Glutamatergic neuron (in vitro differentiated cells): ENCODE data around the gene RAP1A. TPM values are rescaled to one million over a fixed set of nuclear protein-coding genes. Genes with fewer than 3 reads are reported as not detected.

Experiments used
- DNase-seq: peaks from one replicate; pipeline ENCODE4 v3.0.0; 2022
- H3K27ac Mint-ChIP-seq: one replicate; pipeline ENCODE4 v1.8.0; 2020; ENCODE audit warnings: mild to moderate bottlenecking, mixed read lengths, inconsistent platforms; ENCODE audit not compliant: unreplicated experiment
- H3K27me3 Mint-ChIP-seq: one replicate; pipeline ENCODE4 v1.8.0; 2020; ENCODE audit warnings: mild to moderate bottlenecking, moderate library complexity, mixed read lengths, inconsistent platforms; ENCODE audit not compliant: unreplicated experiment
- H3K36me3 Mint-ChIP-seq: one replicate; pipeline ENCODE4 v1.8.0; 2020; ENCODE audit warnings: mild to moderate bottlenecking, mixed read lengths, inconsistent platforms; ENCODE audit not compliant: unreplicated experiment
- H3K4me1 Mint-ChIP-seq: one replicate; pipeline ENCODE4 v1.8.0; 2020; ENCODE audit warnings: mild to moderate bottlenecking, low read depth, mixed read lengths, inconsistent platforms; ENCODE audit not compliant: unreplicated experiment
- H3K4me3 Mint-ChIP-seq: one replicate; pipeline ENCODE4 v1.8.0; 2020; ENCODE audit warnings: mild to moderate bottlenecking, mixed read lengths, inconsistent platforms; ENCODE audit not compliant: unreplicated experiment
- H3K9me3 Mint-ChIP-seq: one replicate; pipeline ENCODE4 v1.8.0; 2020; ENCODE audit warnings: mild to moderate bottlenecking, moderate library complexity, mixed read lengths, inconsistent platforms; ENCODE audit not compliant: unreplicated experiment
- total RNA-seq: library from RNA; stranded (reverse); fragmentation: NEBNext Ultra II Directional; extraction: Animal tissue kit (Norgen Biotek cat#: 25700); gene quantifications from one replicate; pipeline ENCODE4 v1.2.1, GENCODE V29; 2021; ENCODE audit not compliant: unreplicated experiment
- TF ChIP-seq, protein P1 (sequence below): fragments of 200-600 bp; sonication (generic); IDR thresholded peaks from one replicate; pipeline ENCODE4 v1.5.0; 2021; ENCODE audit not compliant: partially characterized antibody, unreplicated experiment

RAP1A gene
- total RNA-seq, 1 donor from 2014 or later: 17.9 TPM

DNA sequence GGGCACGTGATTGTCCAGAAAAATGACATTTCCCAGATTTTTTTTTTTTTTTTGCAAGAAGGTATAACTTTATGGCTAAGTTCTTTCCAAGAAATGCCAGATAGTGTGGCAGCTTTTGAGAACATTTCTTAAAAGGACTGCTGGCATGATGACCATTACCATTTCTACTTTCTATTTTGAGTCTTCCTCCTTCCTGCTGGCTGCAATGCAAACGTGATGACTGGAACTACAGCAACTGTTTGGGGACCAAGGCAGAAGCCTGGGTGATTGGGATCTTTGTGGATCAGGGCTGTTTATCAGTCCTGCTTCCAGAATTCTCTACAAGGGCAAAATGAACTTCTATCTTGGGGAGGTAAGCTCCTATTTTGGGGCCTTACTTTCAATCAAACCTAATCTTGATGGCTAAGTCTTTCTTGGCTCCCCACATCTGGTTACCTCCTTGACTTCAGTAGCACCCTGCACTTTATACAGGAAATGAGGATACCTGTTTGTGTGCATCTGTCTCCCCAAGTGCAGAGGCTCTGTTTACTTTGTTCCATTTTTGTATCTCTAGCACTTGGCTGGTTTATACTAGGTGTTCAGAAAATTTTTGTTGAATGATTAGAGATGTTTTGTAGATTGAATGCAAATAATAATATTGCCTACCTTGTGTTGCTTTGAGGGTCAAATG is 132.5 kb downstream of the RAP1A start:
- no peak overlapping the region for H3K27ac Mint-ChIP-seq
- H3K36me3 Mint-ChIP-seq: peaks cover 4% of the 10 kb centered on the region
- H3K4me1 Mint-ChIP-seq: peaks cover 38% of the 10 kb centered on the region

GRCh38 chr1:111754984-111755330 is 135.4 kb downstream of the RAP1A start:
- Mint-ChIP-seq H3K27ac (peak overlapping the region; percentile 98), H3K4me3 (peak overlapping the region; percentile 94), H3K27me3 (peaks cover 10% of the 10 kb centered on the region), H3K4me1 (peaks cover 20% of the 10 kb centered on the region), H3K36me3 (no peaks in the 10 kb centered on the region), H3K9me3 (peaks cover 11% of the 10 kb centered on the region)
- TF ChIP-seq, protein P1, sequence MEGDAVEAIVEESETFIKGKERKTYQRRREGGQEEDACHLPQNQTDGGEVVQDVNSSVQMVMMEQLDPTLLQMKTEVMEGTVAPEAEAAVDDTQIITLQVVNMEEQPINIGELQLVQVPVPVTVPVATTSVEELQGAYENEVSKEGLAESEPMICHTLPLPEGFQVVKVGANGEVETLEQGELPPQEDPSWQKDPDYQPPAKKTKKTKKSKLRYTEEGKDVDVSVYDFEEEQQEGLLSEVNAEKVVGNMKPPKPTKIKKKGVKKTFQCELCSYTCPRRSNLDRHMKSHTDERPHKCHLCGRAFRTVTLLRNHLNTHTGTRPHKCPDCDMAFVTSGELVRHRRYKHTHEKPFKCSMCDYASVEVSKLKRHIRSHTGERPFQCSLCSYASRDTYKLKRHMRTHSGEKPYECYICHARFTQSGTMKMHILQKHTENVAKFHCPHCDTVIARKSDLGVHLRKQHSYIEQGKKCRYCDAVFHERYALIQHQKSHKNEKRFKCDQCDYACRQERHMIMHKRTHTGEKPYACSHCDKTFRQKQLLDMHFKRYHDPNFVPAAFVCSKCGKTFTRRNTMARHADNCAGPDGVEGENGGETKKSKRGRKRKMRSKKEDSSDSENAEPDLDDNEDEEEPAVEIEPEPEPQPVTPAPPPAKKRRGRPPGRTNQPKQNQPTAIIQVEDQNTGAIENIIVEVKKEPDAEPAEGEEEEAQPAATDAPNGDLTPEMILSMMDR: no peak
- peak; percentile 82 for DNase-seq

More for the DNA sequence above, 132.5 kb downstream of the RAP1A start:
- DNase-seq: no peak
- TF ChIP-seq, protein P1: no peak
- Mint-ChIP-seq H3K27me3 (peaks cover 10% of the 10 kb centered on the region), H3K4me3 (no peak overlapping the region), H3K9me3 (peaks cover 21% of the 10 kb centered on the region)

- Mint-ChIP-seq H3K27me3 (peaks cover 10% of the 10 kb centered on the region), H3K36me3 (no peaks in the 10 kb centered on the region), H3K4me3 (peak within 1 kb of the TSS; percentile 95), H3K4me1 (peaks cover 17% of the 10 kb centered on the region), H3K9me3 (peaks cover 11% of the 10 kb centered on the region), H3K27ac (peak within 1 kb of the TSS; percentile 98)
- DNase-seq: peak; percentile 93
- TF ChIP-seq, protein P1: peak; percentile 78
These were observed 135.9 kb downstream of the RAP1A start, which contains the start of gene DDX20 for GRCh38 chr1:111755331-111756123. Gene DDX20 (plus strand): TSS chr1:111755901. CDS start chr1:111755925, 24 bp downstream.

- Mint-ChIP-seq H3K27me3 (peaks cover 10% of the 10 kb centered on the region), H3K27ac (no peak overlapping the region), H3K36me3 (no peaks in the 10 kb centered on the region), H3K4me1 (peaks cover 17% of the 10 kb centered on the region), H3K9me3 (peaks cover 11% of the 10 kb centered on the region), H3K4me3 (peak overlapping the region; percentile 89)
- TF ChIP-seq, protein P1: no peak
- no peak for DNase-seq
These were observed 136.5 kb downstream of the RAP1A start for GRCh38 chr1:111756124-111756513.

DNA sequence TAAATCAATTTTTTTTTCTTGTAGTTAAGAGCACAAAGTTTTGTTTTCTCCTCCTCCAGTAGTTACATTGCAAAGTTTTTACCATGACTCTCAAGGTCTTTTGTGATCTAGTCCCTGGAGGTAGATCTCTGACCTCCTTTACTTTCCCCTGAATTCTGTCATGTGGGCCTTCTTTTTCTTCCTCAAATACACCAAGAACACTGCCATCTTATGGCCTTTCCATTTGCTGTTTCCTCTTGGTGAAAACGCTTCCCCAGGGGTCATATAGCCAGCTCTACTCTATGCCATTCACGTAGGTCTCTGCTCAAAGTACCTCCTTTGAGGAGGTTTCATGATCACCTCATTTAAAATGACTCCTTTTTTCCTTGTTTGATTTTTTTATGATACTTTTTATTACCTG is 138.8 kb downstream of the RAP1A start:
- no peak overlapping the region for H3K27ac Mint-ChIP-seq
- no peak for DNase-seq
- H3K27me3 Mint-ChIP-seq: peaks cover 10% of the 10 kb centered on the region
- H3K4me1 Mint-ChIP-seq: peaks cover 17% of the 10 kb centered on the region
- H3K36me3 Mint-ChIP-seq: no peaks in the 10 kb centered on the region
- TF ChIP-seq, protein P1: no peak
- H3K4me3 Mint-ChIP-seq: peak overlapping the region; percentile 47
- H3K9me3 Mint-ChIP-seq: peaks cover 11% of the 10 kb centered on the region
